ENCODE data around the gene ERVW-1. TPM values are rescaled to one million over a fixed set of nuclear protein-coding genes. Genes with fewer than 3 reads are reported as not detected.

ERVW-1 gene
- total and polyA plus RNA-seq, 9 donors: 0.06 TPM; not detected in 8

- Histone ChIP-seq H3K4me3 (no peak overlapping the region), H3K27ac (no peak overlapping the region), H3K9me3 (no peaks in the 10 kb centered on the region), H3K27me3 (no peaks in the 10 kb centered on the region), H3K36me3 (no peaks in the 10 kb centered on the region), H3K4me1 (ENCODE audit: insufficient read depth) (peaks cover 2% of the 10 kb centered on the region)
- WGBS, 3 donors: 87 to 93% (median 90%) methylated on average over 5 of the region's 5 CpGs
- TF ChIP-seq EP300 (IDR thresholded peaks at IDR 0.05) (no peak), CTCF (IDR thresholded peaks at IDR 0.05) (no peak), POLR2A (IDR thresholded peaks at IDR 0.05) (no peak)
- intact Hi-C loops (cut with DNase I): no loop called here
- no peak for DNase-seq
Measured at GRCh38 chr7:92508946-92509345, 31.2 kb upstream of the ERVW-1 start.

GRCh38 chr7:92506363-92506762 is 28.6 kb upstream of the ERVW-1 start:
- no peak overlapping the region for H3K27ac ChIP-seq
- 81 to 85% (median 83%) methylated on average over 2 of the region's 2 CpGs for WGBS, 3 donors
- no peak for TF ChIP-seq POLR2A (IDR thresholded peaks at IDR 0.05)
- TF ChIP-seq EP300 (IDR thresholded peaks at IDR 0.05): no peak
- TF ChIP-seq CTCF (IDR thresholded peaks at IDR 0.05): no peak
- no peaks in the 10 kb centered on the region for H3K36me3 ChIP-seq
- intact Hi-C loops (cut with DNase I): no loop called here
- H3K4me1 ChIP-seq (ENCODE audit: insufficient read depth): peaks cover 2% of the 10 kb centered on the region
- no peak for DNase-seq
- no peak overlapping the region for H3K4me3 ChIP-seq
- H3K9me3 ChIP-seq: no peaks in the 10 kb centered on the region
- no peaks in the 10 kb centered on the region for H3K27me3 ChIP-seq

- Histone ChIP-seq H3K36me3 (no peaks in the 10 kb centered on the region), H3K27ac (no peak overlapping the region)
Measured at GRCh38 chr7:92504563-92504962, 26.8 kb upstream of the ERVW-1 start.

GRCh38 chr7:92503767-92504166 is 26.0 kb upstream of the ERVW-1 start:
- no peak overlapping the region for H3K27ac ChIP-seq
- H3K36me3 ChIP-seq: no peaks in the 10 kb centered on the region
- no peak overlapping the region for H3K4me3 ChIP-seq
- intact Hi-C loops (cut with DNase I): no loop called here
- peaks cover 2% of the 10 kb centered on the region for H3K4me1 ChIP-seq (ENCODE audit: insufficient read depth)
- H3K9me3 ChIP-seq: no peaks in the 10 kb centered on the region
- H3K27me3 ChIP-seq: no peaks in the 10 kb centered on the region
- no peak for DNase-seq
- 93 to 95% (median 94%) methylated on average over 2 of the region's 2 CpGs for WGBS, 3 donors
- no peak for TF ChIP-seq CTCF (IDR thresholded peaks at IDR 0.05)

More at GRCh38 chr7:92504563-92504962, 26.8 kb upstream of the ERVW-1 start:
- 26 to 41% (median 29%) methylated on average over 3 of the region's 3 CpGs for WGBS, 3 donors
- intact Hi-C loops (cut with DNase I): no loop called here
- H3K27me3 ChIP-seq: no peaks in the 10 kb centered on the region
- peak in 3 of 5 donors; percentile 11 to 48 (median 18) for DNase-seq
- H3K4me1 ChIP-seq (ENCODE audit: insufficient read depth): peaks cover 2% of the 10 kb centered on the region
- H3K4me3 ChIP-seq: no peak overlapping the region
- TF ChIP-seq EP300 (IDR thresholded peaks at IDR 0.05): no peak
- no peak for TF ChIP-seq CTCF (IDR thresholded peaks at IDR 0.05)
- no peak for TF ChIP-seq POLR2A (IDR thresholded peaks at IDR 0.05)
- H3K9me3 ChIP-seq: no peaks in the 10 kb centered on the region

- Histone ChIP-seq H3K36me3 (no peaks in the 10 kb centered on the region), H3K4me3 (no peak overlapping the region), H3K9me3 (no peaks in the 10 kb centered on the region), H3K27me3 (no peaks in the 10 kb centered on the region), H3K4me1 (ENCODE audit: insufficient read depth) (no peaks in the 10 kb centered on the region), H3K27ac (no peak overlapping the region)
- DNase-seq: no peak
- no peak for TF ChIP-seq EP300 (IDR thresholded peaks at IDR 0.05)
- no peak for TF ChIP-seq POLR2A (IDR thresholded peaks at IDR 0.05)
- TF ChIP-seq CTCF (IDR thresholded peaks at IDR 0.05): no peak
- intact Hi-C loops (cut with DNase I): no loop called here
- WGBS, 3 donors: 93 to 96% (median 94%) methylated on average over 2 of the region's 2 CpGs
Measured at GRCh38 chr7:92498557-92498956, 20.8 kb upstream of the ERVW-1 start.

Measured in ovary (tissue), 9 donors.